ENCODE results near the gene ZNF184. TPM values are rescaled to one million over a fixed set of nuclear protein-coding genes. Genes with fewer than 3 reads are reported as not detected.

ZNF184 gene
- total and polyA plus RNA-seq, 9 of the 15 experiments (the other 6 are each of a cell fraction or from before 2014, with no cell fraction given), result 7.6 to 22.2 (median 12.8) TPM

GRCh38 chr6:27505209-27506027 is 32.5 kb upstream of the ZNF184 start (continued):
- TF ChIP-seq RBFOX2 (IDR thresholded peaks at IDR 0.05; ENCODE audit: low read depth, low read length), result no peak
- peak; percentile 71; the same call in 1 of the 2 replicates for TF ChIP-seq THRAP3 (IDR thresholded peaks at IDR 0.05; ENCODE audit: borderline replicate concordance)
- peak; percentile 99 for TF ChIP-seq BRD9 (IDR thresholded peaks at IDR 0.05; ENCODE audit: low read depth, partially characterized antibody)
- no peak for TF ChIP-seq HMG20B (CRISPR knock-in tag; IDR thresholded peaks at IDR 0.05)
- no peak for TF ChIP-seq KHSRP (IDR thresholded peaks at IDR 0.05)
- peak; percentile 27; the same call in 1 of the 2 replicates for TF ChIP-seq MAFK (IDR thresholded peaks at IDR 0.05; ENCODE audit: low read length)
- TF ChIP-seq CHCHD3 (CRISPR knock-in tag; IDR thresholded peaks at IDR 0.05), result no peak
- peak in 1 of 2 experiments; percentile 66; a peak in 2 of 4 replicates for TF ChIP-seq TRIM24 (IDR thresholded peaks at IDR 0.05)
- no peak for TF ChIP-seq POLR2AphosphoS2 (IDR thresholded peaks at IDR 0.05; ENCODE audit: low read length)
- no peak for TF ChIP-seq NR3C1 (CRISPR knock-in tag; IDR thresholded peaks at IDR 0.05)
- TF ChIP-seq HNRNPL (IDR thresholded peaks at IDR 0.05; ENCODE audit: low read depth, low read length), result no peak
- no peak for TF ChIP-seq MCM2 (IDR thresholded peaks at IDR 0.05; ENCODE audit: low read depth)
- TF ChIP-seq, protein P1, sequence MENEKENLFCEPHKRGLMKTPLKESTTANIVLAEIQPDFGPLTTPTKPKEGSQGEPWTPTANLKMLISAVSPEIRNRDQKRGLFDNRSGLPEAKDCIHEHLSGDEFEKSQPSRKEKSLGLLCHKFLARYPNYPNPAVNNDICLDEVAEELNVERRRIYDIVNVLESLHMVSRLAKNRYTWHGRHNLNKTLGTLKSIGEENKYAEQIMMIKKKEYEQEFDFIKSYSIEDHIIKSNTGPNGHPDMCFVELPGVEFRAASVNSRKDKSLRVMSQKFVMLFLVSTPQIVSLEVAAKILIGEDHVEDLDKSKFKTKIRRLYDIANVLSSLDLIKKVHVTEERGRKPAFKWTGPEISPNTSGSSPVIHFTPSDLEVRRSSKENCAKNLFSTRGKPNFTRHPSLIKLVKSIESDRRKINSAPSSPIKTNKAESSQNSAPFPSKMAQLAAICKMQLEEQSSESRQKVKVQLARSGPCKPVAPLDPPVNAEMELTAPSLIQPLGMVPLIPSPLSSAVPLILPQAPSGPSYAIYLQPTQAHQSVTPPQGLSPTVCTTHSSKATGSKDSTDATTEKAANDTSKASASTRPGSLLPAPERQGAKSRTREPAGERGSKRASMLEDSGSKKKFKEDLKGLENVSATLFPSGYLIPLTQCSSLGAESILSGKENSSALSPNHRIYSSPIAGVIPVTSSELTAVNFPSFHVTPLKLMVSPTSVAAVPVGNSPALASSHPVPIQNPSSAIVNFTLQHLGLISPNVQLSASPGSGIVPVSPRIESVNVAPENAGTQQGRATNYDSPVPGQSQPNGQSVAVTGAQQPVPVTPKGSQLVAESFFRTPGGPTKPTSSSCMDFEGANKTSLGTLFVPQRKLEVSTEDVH (IDR thresholded peaks at IDR 0.05; ENCODE audit: low read depth, partially characterized antibody), result peak; percentile 40
- TF ChIP-seq TEAD2 (tag; IDR thresholded peaks at IDR 0.05), result no peak
- no peak for TF ChIP-seq SETDB1 (IDR thresholded peaks at IDR 0.05; ENCODE audit: low read length)
- TF ChIP-seq GABPB1 (CRISPR knock-in tag; IDR thresholded peaks at IDR 0.05), result peak; percentile 59
- no peak for TF ChIP-seq MTF1 (CRISPR knock-in tag; IDR thresholded peaks at IDR 0.05; ENCODE audit: borderline replicate concordance)
- TF ChIP-seq ARNT (IDR thresholded peaks at IDR 0.05), result peak; percentile 87 to 91
- TF ChIP-seq ZNF274 (IDR thresholded peaks at IDR 0.05; ENCODE audit: borderline replicate concordance, low read depth, low read length), result 0 out of 2 replicates have a peak, but pooled peaks have one; percentile 53
- TF ChIP-seq NONO (IDR thresholded peaks at IDR 0.05; ENCODE audit: low read depth in 2 of 2, low read length in 1 of 2), result peak in 1 of 2 experiments; percentile 23; a peak in 1 of 4 replicates
- no peak for TF ChIP-seq ZNF584 (CRISPR knock-in tag; IDR thresholded peaks at IDR 0.05; ENCODE audit: low read depth)
- TF ChIP-seq TRIM28 (IDR thresholded peaks at IDR 0.05), result peak; percentile 56; the same call in 1 of the 2 replicates
- TF ChIP-seq SIN3A (IDR thresholded peaks at IDR 0.05; ENCODE audit: borderline replicate concordance in 2 of 2, control insufficient read depth in 1 of 2, low read depth in 2 of 2, low read length in 2 of 2), result no peak
- TF ChIP-seq TBP (optimal IDR thresholded peaks at IDR 0.05; ENCODE audit: low read depth, low read length), result peak; percentile 100
- no peak for TF ChIP-seq RBM14 (IDR thresholded peaks at IDR 0.05; ENCODE audit: borderline replicate concordance, insufficient read depth, low read depth, low read length)
- no peak for TF ChIP-seq FOXA1 (IDR thresholded peaks at IDR 0.05; ENCODE audit: borderline replicate concordance)
- no peak for TF ChIP-seq SAFB (IDR thresholded peaks at IDR 0.05; ENCODE audit: borderline replicate concordance, low read depth, low read length)
- no peak for TF ChIP-seq SRSF1 (IDR thresholded peaks at IDR 0.05; ENCODE audit: low read depth, low read length)

Data from K562 (cell line).